ENCODE measurements around the gene SLC8B1. TPM values are rescaled to one million over a fixed set of nuclear protein-coding genes. Genes with fewer than 3 reads are reported as not detected.

Gene SLC8B1
- total and polyA plus RNA-seq, 9 of the 15 experiments (the other 6 are each of a cell fraction or from before 2014, with no cell fraction given) = 0.86 to 34.1 (median 18.5) TPM

DNA sequence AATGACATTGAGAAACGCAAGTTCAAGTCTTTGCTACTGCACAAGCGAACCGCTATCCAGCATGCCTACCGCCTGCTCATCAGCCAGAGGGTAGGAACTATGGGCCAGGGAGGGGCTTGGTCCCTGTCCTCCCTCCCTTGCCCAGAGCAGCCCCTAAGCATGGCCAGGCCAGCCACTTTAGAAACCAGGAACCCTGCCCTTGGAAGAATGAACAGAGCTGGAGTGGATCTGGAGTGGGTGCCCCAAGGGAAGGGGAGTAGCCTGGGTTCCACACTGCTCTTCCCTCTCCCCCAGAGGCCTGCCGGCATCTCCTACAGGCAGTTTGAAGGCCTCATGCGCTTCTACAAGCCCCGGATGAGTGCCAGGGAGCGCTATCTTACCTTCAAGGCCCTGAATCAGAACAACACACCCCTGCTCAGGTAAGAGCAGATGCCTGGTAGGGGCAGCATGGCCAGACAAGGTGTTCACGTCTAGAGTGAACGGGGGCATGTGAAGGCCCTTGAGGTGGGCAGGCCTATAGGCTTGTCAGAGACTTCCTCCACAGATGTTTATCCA, 57.9 kb downstream of the SLC8B1 start:
- WGBS (ENCODE audit: insufficient coverage, low coverage, missing lambda C conversion rate) = 87% methylated on average over 10 of the region's 10 CpGs
- POLR2A ChIA-PET = interaction anchor here (0.7 to 1.1 kb wide), 3 partner anchors 8 to 1477 kb away, joined by 3 read pairs; no protein-coding TSS in a partner anchor

DNA sequence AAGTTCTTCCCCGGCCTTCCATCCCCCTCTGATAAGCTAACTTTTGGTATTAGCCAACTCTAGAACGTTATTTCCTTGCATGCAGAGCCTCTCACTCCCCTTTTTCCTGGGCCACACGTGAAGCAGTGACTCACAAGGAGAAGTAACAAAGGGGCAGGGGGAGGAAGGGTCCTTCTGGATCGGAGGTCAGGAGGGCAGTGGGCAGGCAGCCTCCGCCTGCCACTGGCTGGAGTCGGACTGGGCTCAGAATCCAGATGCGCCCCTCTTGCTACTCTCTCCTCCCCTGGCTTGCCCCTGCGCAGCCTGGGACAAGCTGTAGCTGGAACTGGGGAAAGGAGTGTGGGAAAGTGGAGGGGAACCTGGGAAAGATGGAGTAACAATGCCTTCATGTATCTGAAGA, 58.6 kb downstream of the SLC8B1 start:
- H3K79me2 ChIP-seq (ENCODE audit: control insufficient read depth, insufficient read depth, low read length) = no peaks in the 10 kb centered on the region
- H2AFZ ChIP-seq (ENCODE audit: low read depth, low read length) = no peak overlapping the region
- no peak overlapping the region for H3K4me2 ChIP-seq (ENCODE audit: insufficient read depth, low read length)
- no peak for FAIRE-seq
- no peak for DNase-seq (ENCODE audit: extremely low read depth in 1 of 4, low spot score in 3 of 4)
- no peaks in the 10 kb centered on the region for H3K9me1 ChIP-seq (ENCODE audit: control insufficient read depth, insufficient read depth, low read length)
- no peak for ATAC-seq
- no peaks in the 10 kb centered on the region for H3K27me3 ChIP-seq (ENCODE audit: control insufficient read depth in 2 of 2, insufficient read depth in 2 of 2, low read length in 2 of 2)
- WGBS (ENCODE audit: insufficient coverage, low coverage, missing lambda C conversion rate) = 67% methylated on average over 8 of the region's 8 CpGs
- H3K4me3 ChIP-seq = no peak overlapping the region
- no peaks in the 10 kb centered on the region for H4K20me1 ChIP-seq (replicated peaks; ENCODE audit: control insufficient read depth, insufficient read depth, low read length)
- H3K9me3 ChIP-seq (replicated peaks; ENCODE audit: control insufficient read depth, insufficient read depth, low read depth, low read length) = no peaks in the 10 kb centered on the region
- H3K36me3 ChIP-seq (ENCODE audit: control insufficient read depth, insufficient read depth, low read length) = peaks cover 51% of the 10 kb centered on the region; the same call in 2 of the 3 replicates
- ChIA-PET CTCF (ENCODE audit: low intra/inter-chr PET ratio) (no interaction called here), POLR2A (interaction anchor here (0.7 kb wide), 1 partner anchor 9 kb away, joined by 3 read pairs; no protein-coding TSS in a partner anchor)
- in situ Hi-C loops (cut with MboI) (no loop called here), intact Hi-C loops (cut with micrococcal nuclease) (no loop called here)
- H3K4me1 ChIP-seq (replicated peaks in 1 of 2; ENCODE audit: control insufficient read depth in 2 of 2, insufficient read depth in 2 of 2, low read length in 2 of 2) = peaks cover 9 to 11% of the 10 kb centered on the region in 2 experiments
- H3K27ac ChIP-seq (ENCODE audit: extremely low read depth, low read depth, low read length) = no peak overlapping the region
- H3K9ac ChIP-seq (ENCODE audit: insufficient read depth in 1 of 2, low read depth in 2 of 2, low read length in 2 of 2) = no peak overlapping the region
- BruUV-seq (replicated peaks) = no TSS peak
- TF ChIP-seq FUS (optimal IDR thresholded peaks at IDR 0.05; ENCODE audit: low read depth, low read length) (no peak), POLR2AphosphoS5 (IDR thresholded peaks at IDR 0.05; ENCODE audit: control insufficient read depth, insufficient read depth, low read depth, low read length) (no peak), HNRNPH1 (optimal IDR thresholded peaks at IDR 0.05; ENCODE audit: low read depth, low read length) (no peak), SMC3 (conservative IDR thresholded peaks at IDR 0.05; ENCODE audit: insufficient read depth, low read depth, low read length) (no peak), SUPT5H (IDR thresholded peaks at IDR 0.05) (no peak), ZNF175 (CRISPR knock-in tag; IDR thresholded peaks at IDR 0.05; ENCODE audit: low read depth) (no peak), MIER1 (IDR thresholded peaks at IDR 0.05; ENCODE audit: low read depth) (no peak), NCOA4 (IDR thresholded peaks at IDR 0.05; ENCODE audit: partially characterized antibody) (no peak), WHSC1 (IDR thresholded peaks at IDR 0.05; ENCODE audit: low read length) (no peak), ZNF583 (CRISPR knock-in tag; IDR thresholded peaks at IDR 0.05) (no peak), ZNF133 (CRISPR knock-in tag; IDR thresholded peaks at IDR 0.05) (no peak), SMAD1 (IDR thresholded peaks at IDR 0.05; ENCODE audit: low read depth, low read length, partially characterized antibody) (no peak), CREM (IDR thresholded peaks at IDR 0.05; ENCODE audit: low read depth) (no peak)
- TF ChIP-seq, protein P1, sequence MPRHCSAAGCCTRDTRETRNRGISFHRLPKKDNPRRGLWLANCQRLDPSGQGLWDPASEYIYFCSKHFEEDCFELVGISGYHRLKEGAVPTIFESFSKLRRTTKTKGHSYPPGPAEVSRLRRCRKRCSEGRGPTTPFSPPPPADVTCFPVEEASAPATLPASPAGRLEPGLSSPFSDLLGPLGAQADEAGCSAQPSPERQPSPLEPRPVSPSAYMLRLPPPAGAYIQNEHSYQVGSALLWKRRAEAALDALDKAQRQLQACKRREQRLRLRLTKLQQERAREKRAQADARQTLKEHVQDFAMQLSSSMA (CRISPR knock-in tag; IDR thresholded peaks at IDR 0.05) = no peak
- TF ChIP-seq, protein P2, sequence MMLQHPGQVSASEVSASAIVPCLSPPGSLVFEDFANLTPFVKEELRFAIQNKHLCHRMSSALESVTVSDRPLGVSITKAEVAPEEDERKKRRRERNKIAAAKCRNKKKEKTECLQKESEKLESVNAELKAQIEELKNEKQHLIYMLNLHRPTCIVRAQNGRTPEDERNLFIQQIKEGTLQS (IDR thresholded peaks at IDR 0.05) = no peak
- TF ChIP-seq, protein P2 (CRISPR knock-in tag; conservative IDR thresholded peaks at IDR 0.05) = no peak

More for the DNA sequence above, 57.9 kb downstream of the SLC8B1 start:
- Histone ChIP-seq H3K79me2 (ENCODE audit: control insufficient read depth, insufficient read depth, low read length) (no peaks in the 10 kb centered on the region), H3K4me2 (ENCODE audit: insufficient read depth, low read length) (no peak overlapping the region), H3K9me3 (replicated peaks; ENCODE audit: control insufficient read depth, insufficient read depth, low read depth, low read length) (no peaks in the 10 kb centered on the region), H3K36me3 (ENCODE audit: control insufficient read depth, insufficient read depth, low read length) (peaks cover 51% of the 10 kb centered on the region; the same call in 1 of the 3 replicates), H3K9ac (ENCODE audit: insufficient read depth in 1 of 2, low read depth in 2 of 2, low read length in 2 of 2) (no peak overlapping the region), H3K4me3 (no peak overlapping the region), H3K27me3 (ENCODE audit: control insufficient read depth in 2 of 2, insufficient read depth in 2 of 2, low read length in 2 of 2) (no peaks in the 10 kb centered on the region), H3K27ac (ENCODE audit: extremely low read depth, low read depth, low read length) (no peak overlapping the region), H3K9me1 (ENCODE audit: control insufficient read depth, insufficient read depth, low read length) (no peaks in the 10 kb centered on the region), H4K20me1 (replicated peaks; ENCODE audit: control insufficient read depth, insufficient read depth, low read length) (no peaks in the 10 kb centered on the region), H2AFZ (ENCODE audit: low read depth, low read length) (no peak overlapping the region), H3K4me1 (replicated peaks in 1 of 2; ENCODE audit: control insufficient read depth in 2 of 2, insufficient read depth in 2 of 2, low read length in 2 of 2) (peaks cover 3 to 4% of the 10 kb centered on the region in 2 experiments; a peak in 3 of 5 replicates)
- TF ChIP-seq DDX20 (tag; IDR thresholded peaks at IDR 0.05; ENCODE audit: low read depth) (no peak), ZNF507 (tag; conservative IDR thresholded peaks at IDR 0.05) (no peak)
- no TSS peak for BruUV-seq (replicated peaks)
- no peak for DNase-seq (ENCODE audit: extremely low read depth in 1 of 4, low spot score in 3 of 4)
- intact Hi-C loops (cut with micrococcal nuclease) (no loop called here), in situ Hi-C loops (cut with MboI) (no loop called here)
- no peak for FAIRE-seq
- CTCF ChIA-PET (ENCODE audit: low intra/inter-chr PET ratio) = no interaction called here
- no peak; the same call in 2 of the 3 replicates for ATAC-seq

Measured in K562 (cell line).